GM18858 (cell line): ENCODE results near the gene DHX32.
A peak's percentile ranks its signal among the peaks of the same experiment; 100 is the strongest.
"Not testable (repeated sequence)": the region's sequence is repeated elsewhere in the genome, so short reads cannot be mapped to it uniquely, and the experiment has no call there.

Experiments
- ATAC-seq: cut with Tn5 transposase; IDR thresholded peaks from one replicate; pipeline ENCODE4 v1.9.1; 2021; ENCODE audit not compliant: unreplicated experiment

Gene DHX32

GRCh38 chr10:125896088-125896934 lies 15.2 kb upstream of the DHX32 start, which contains the start of gene FANK1:
TSS of gene FANK1 (plus strand) at chr10:125896564. CDS start at chr10:125896643, 79 bp downstream.
- ATAC-seq: peak; percentile 72

GRCh38 chr10:125895130-125896087 lies 14.3 kb upstream of the DHX32 start:
- peak; percentile 30 for ATAC-seq

GRCh38 chr10:125894176-125894575 lies 13.1 kb upstream of the DHX32 start:
- ATAC-seq: not testable (repeated sequence)

- ATAC-seq: not testable (repeated sequence)
These were observed 11.3 kb upstream of the DHX32 start for GRCh38 chr10:125892402-125892801.

GRCh38 chr10:125889441-125889840 lies 8.3 kb upstream of the DHX32 start:
- ATAC-seq: not testable (repeated sequence)

GRCh38 chr10:125886914-125887512 lies 5.9 kb upstream of the DHX32 start:
- ATAC-seq: no peak

- ATAC-seq: no peak
These were observed 2.1 kb upstream of the DHX32 start for GRCh38 chr10:125883211-125883610.

- ATAC-seq: no peak
These were observed 1.5 kb upstream of the DHX32 start for GRCh38 chr10:125882596-125882995.

- ATAC-seq: no peak
These were observed 373 bp downstream of the DHX32 start for GRCh38 chr10:125880719-125881118.

GRCh38 chr10:125878957-125879835 lies 1.9 kb downstream of the DHX32 start:
- no peak for ATAC-seq

GRCh38 chr10:125871338-125871737 lies 9.8 kb downstream of the DHX32 start:
- ATAC-seq: no peak

- ATAC-seq: no peak
These were observed 12.6 kb downstream of the DHX32 start for GRCh38 chr10:125868372-125868975.

GRCh38 chr10:125866421-125867029 lies 14.6 kb downstream of the DHX32 start:
- ATAC-seq: no peak

GRCh38 chr10:125865120-125865519 lies 16.0 kb downstream of the DHX32 start:
- ATAC-seq: no peak

GRCh38 chr10:125859128-125859817 lies 21.8 kb downstream of the DHX32 start:
- ATAC-seq: no peak

GRCh38 chr10:125857185-125857760 lies 23.8 kb downstream of the DHX32 start:
- no peak for ATAC-seq

GRCh38 chr10:125852487-125852886 lies 28.6 kb downstream of the DHX32 start:
- ATAC-seq: no peak
